ENCODE results near the gene GAPVD1.

The GAPVD1 gene

DNA sequence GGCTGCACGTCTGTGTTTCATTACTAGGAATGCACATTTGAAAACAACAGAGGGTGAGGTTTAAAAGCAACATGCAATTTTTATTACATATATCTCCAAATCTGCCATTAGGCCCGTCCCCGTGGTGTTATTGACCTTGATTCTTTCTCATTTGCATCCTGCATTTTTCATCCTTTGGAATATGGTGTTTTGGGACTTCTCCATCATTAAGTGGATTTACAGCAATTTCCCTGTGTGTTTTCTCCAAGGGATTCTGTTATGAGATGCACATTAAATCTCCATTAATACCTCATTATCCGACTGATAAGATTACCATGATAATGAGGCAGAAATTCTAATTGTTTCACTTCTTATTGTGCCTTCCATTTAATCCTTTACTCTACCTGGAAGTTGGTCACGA is 117.6 kb downstream of the GAPVD1 start:
- Histone ChIP-seq H3K27ac (ENCODE audit: low read depth, low read length) (no peak overlapping the region), H4K91ac (ENCODE audit: low read depth, low read length) (no peak overlapping the region), H3K9ac (ENCODE audit: low read length) (no peak overlapping the region), H3K14ac (ENCODE audit: low read length) (no peak overlapping the region), H3K4me2 (ENCODE audit: low read length) (no peak overlapping the region), H3K36me3 (ENCODE audit: control insufficient read depth in 1 of 2, insufficient read depth in 2 of 2, low read length in 2 of 2) (no peaks in the 10 kb centered on the region), H3K4ac (ENCODE audit: low read depth, low read length) (no peak overlapping the region), H3K23ac (ENCODE audit: low read length) (no peak overlapping the region), H4K12ac (ENCODE audit: low read depth, low read length) (no peak overlapping the region), H3K9me3 (ENCODE audit: insufficient read depth, low read depth, low read length) (peaks cover 1% of the 10 kb centered on the region), H4K8ac (ENCODE audit: low read depth, low read length) (no peak overlapping the region), H2BK120ac (ENCODE audit: insufficient read depth, low read length, poor library complexity) (no peak overlapping the region), H2AK5ac (ENCODE audit: low read length) (no peak overlapping the region), H2AFZ (ENCODE audit: insufficient read depth, low read length, poor library complexity) (no peak overlapping the region), H2BK12ac (ENCODE audit: low read length) (no peak overlapping the region), H3K79me2 (ENCODE audit: control insufficient read depth, insufficient read depth, low read length, poor library complexity) (no peaks in the 10 kb centered on the region), H3K27me3 (ENCODE audit: insufficient read depth, low read length) (no peaks in the 10 kb centered on the region), H2BK5ac (ENCODE audit: low read depth, low read length, poor library complexity) (no peak overlapping the region), H3K4me3 (ENCODE audit: low read depth, low read length) (no peak overlapping the region), H3K79me1 (ENCODE audit: low read length) (no peaks in the 10 kb centered on the region), H3K18ac (ENCODE audit: low read length) (no peak overlapping the region), H3K4me1 (ENCODE audit: control insufficient read depth in 1 of 2, insufficient read depth in 2 of 2, low read length in 2 of 2) (no peaks in the 10 kb centered on the region)
- DNase-seq = no peak
- WGBS (ENCODE audit: extremely low coverage, insufficient coverage, insufficient read length) = no CpG with 5 or more reads among the region's 5 CpGs

DNA sequence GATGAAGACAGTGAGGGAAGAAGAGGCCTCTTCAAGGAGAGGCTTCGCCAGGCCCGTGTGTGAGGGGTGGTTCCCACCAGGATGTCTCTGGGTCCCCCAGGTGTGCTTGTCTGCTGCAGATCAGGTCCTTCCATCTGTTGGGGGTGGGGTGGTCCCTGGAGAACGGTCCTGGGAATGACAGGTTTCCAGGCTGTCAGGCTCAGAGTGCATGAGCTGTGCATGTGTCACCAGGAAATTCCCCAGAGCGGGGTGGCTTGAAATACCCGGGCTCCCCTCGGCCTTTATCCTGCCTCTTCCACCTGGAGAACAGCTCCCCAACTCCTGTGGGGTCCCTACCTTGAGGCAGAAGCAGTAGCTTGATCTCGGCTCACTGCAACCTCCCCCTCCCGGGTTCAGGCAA is 118.8 kb downstream of the GAPVD1 start:
- no peak for DNase-seq
- no peak overlapping the region for H2BK5ac ChIP-seq (ENCODE audit: low read depth, low read length, poor library complexity)
- H3K4ac ChIP-seq (ENCODE audit: low read depth, low read length) = no peak overlapping the region
- no peak overlapping the region for H3K4me3 ChIP-seq (ENCODE audit: low read depth, low read length)
- no peak overlapping the region for H2AK5ac ChIP-seq (ENCODE audit: low read length)
- no peak overlapping the region for H3K4me2 ChIP-seq (ENCODE audit: low read length)
- no peak overlapping the region for H2BK12ac ChIP-seq (ENCODE audit: low read length)
- H3K27ac ChIP-seq (ENCODE audit: low read depth, low read length) = no peak overlapping the region
- no peaks in the 10 kb centered on the region for H3K79me2 ChIP-seq (ENCODE audit: control insufficient read depth, insufficient read depth, low read length, poor library complexity)
- no peaks in the 10 kb centered on the region for H3K27me3 ChIP-seq (ENCODE audit: insufficient read depth, low read length)
- no peak overlapping the region for H4K91ac ChIP-seq (ENCODE audit: low read depth, low read length)
- H2BK120ac ChIP-seq (ENCODE audit: insufficient read depth, low read length, poor library complexity) = no peak overlapping the region
- no peak overlapping the region for H3K9ac ChIP-seq (ENCODE audit: low read length)
- no peaks in the 10 kb centered on the region for H3K4me1 ChIP-seq (ENCODE audit: control insufficient read depth in 1 of 2, insufficient read depth in 2 of 2, low read length in 2 of 2)
- H3K14ac ChIP-seq (ENCODE audit: low read length) = no peak overlapping the region
- H4K12ac ChIP-seq (ENCODE audit: low read depth, low read length) = no peak overlapping the region
- no peak overlapping the region for H3K18ac ChIP-seq (ENCODE audit: low read length)
- no peak overlapping the region for H4K8ac ChIP-seq (ENCODE audit: low read depth, low read length)
- no peaks in the 10 kb centered on the region for H3K36me3 ChIP-seq (ENCODE audit: control insufficient read depth in 1 of 2, insufficient read depth in 2 of 2, low read length in 2 of 2)
- WGBS (ENCODE audit: extremely low coverage, insufficient coverage, insufficient read length) = no CpG with 5 or more reads among the region's 8 CpGs
- no peak overlapping the region for H2AFZ ChIP-seq (ENCODE audit: insufficient read depth, low read length, poor library complexity)
- H3K23ac ChIP-seq (ENCODE audit: low read length) = no peak overlapping the region
- peaks cover 1% of the 10 kb centered on the region for H3K9me3 ChIP-seq (ENCODE audit: insufficient read depth, low read depth, low read length)
- no peaks in the 10 kb centered on the region for H3K79me1 ChIP-seq (ENCODE audit: low read length)

DNA sequence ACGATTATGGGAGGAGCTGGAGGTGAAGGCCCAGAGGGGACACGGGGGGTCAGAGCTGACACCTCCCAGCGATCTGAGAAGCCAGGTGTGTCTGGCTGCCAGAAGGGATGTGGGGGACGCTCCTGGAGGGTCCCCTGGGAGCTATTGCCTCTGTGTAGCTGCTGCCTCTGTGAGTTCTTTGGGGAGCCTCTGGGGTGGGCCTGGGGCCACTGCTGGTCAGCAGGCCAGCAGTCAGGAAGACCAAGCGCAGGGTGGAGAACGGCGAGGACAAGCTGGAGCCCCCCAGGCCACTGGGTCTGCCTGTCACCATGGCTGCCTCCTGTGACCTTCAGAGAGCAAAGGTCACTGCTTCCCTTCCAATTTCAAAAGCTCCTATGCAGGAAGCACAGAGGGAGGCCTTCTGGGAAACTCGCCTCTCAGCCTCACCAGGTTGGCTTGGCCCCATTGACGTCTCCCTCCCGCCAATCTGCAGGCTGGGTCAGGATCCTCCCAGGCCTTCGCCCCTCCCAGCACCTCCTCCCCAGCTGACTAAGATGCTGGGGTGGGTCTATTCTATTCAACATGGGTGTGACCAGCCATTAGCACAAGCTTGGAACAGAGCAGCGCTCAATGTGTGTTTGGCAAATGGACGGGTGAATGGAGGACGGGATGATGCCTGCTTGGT is 126.4 kb downstream of the GAPVD1 start:
- Histone ChIP-seq H2AK5ac (ENCODE audit: low read length) (no peak overlapping the region), H3K4ac (ENCODE audit: low read depth, low read length) (no peak overlapping the region), H3K14ac (ENCODE audit: low read length) (no peak overlapping the region), H3K79me2 (ENCODE audit: control insufficient read depth, insufficient read depth, low read length, poor library complexity) (no peaks in the 10 kb centered on the region), H2BK120ac (ENCODE audit: insufficient read depth, low read length, poor library complexity) (no peak overlapping the region), H3K23ac (ENCODE audit: low read length) (no peak overlapping the region), H3K27ac (ENCODE audit: low read depth, low read length) (no peak overlapping the region), H4K8ac (ENCODE audit: low read depth, low read length) (no peak overlapping the region), H2AFZ (ENCODE audit: insufficient read depth, low read length, poor library complexity) (no peak overlapping the region), H2BK5ac (ENCODE audit: low read depth, low read length, poor library complexity) (no peak overlapping the region), H3K9me3 (ENCODE audit: insufficient read depth, low read depth, low read length) (no peaks in the 10 kb centered on the region), H3K36me3 (ENCODE audit: control insufficient read depth in 1 of 2, insufficient read depth in 2 of 2, low read length in 2 of 2) (no peaks in the 10 kb centered on the region), H3K4me2 (ENCODE audit: low read length) (no peak overlapping the region), H3K9ac (ENCODE audit: low read length) (no peak overlapping the region), H4K91ac (ENCODE audit: low read depth, low read length) (no peak overlapping the region), H3K79me1 (ENCODE audit: low read length) (no peaks in the 10 kb centered on the region), H4K12ac (ENCODE audit: low read depth, low read length) (no peak overlapping the region), H3K4me3 (ENCODE audit: low read depth, low read length) (no peak overlapping the region), H3K4me1 (ENCODE audit: control insufficient read depth in 1 of 2, insufficient read depth in 2 of 2, low read length in 2 of 2) (no peaks in the 10 kb centered on the region), H2BK12ac (ENCODE audit: low read length) (no peak overlapping the region), H3K27me3 (ENCODE audit: insufficient read depth, low read length) (no peaks in the 10 kb centered on the region), H3K18ac (ENCODE audit: low read length) (no peak overlapping the region)
- WGBS (ENCODE audit: extremely low coverage, insufficient coverage, insufficient read length) = no CpG with 5 or more reads among the region's 14 CpGs
- DNase-seq = no peak

DNA sequence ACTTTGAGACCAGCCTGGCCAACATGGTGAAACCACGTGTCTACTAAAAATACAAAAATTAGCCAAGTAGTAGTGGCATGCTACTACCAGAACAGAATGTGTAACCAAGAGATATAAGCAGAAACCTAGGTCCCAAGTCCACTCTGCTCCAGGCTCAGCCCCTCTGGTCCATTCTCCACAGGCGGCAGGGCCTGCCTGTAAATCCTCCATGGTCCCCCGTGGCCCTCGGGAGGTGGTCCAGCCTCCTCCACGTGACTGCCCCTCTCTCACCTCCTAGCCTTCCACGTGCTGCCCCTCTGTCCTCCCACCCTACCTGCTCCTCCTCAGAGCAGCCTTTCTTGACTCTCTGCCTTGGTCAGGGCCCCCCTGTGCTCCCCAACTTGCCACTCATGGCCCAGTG is 127.4 kb downstream of the GAPVD1 start:
- Histone ChIP-seq H2BK120ac (ENCODE audit: insufficient read depth, low read length, poor library complexity) (no peak overlapping the region), H3K4me1 (ENCODE audit: control insufficient read depth in 1 of 2, insufficient read depth in 2 of 2, low read length in 2 of 2) (no peaks in the 10 kb centered on the region), H3K4ac (ENCODE audit: low read depth, low read length) (no peak overlapping the region), H4K12ac (ENCODE audit: low read depth, low read length) (no peak overlapping the region), H3K14ac (ENCODE audit: low read length) (no peak overlapping the region), H3K9ac (ENCODE audit: low read length) (no peak overlapping the region), H2AFZ (ENCODE audit: insufficient read depth, low read length, poor library complexity) (no peak overlapping the region), H3K23ac (ENCODE audit: low read length) (no peak overlapping the region), H2AK5ac (ENCODE audit: low read length) (no peak overlapping the region), H3K9me3 (ENCODE audit: insufficient read depth, low read depth, low read length) (no peaks in the 10 kb centered on the region), H3K79me1 (ENCODE audit: low read length) (no peaks in the 10 kb centered on the region), H4K91ac (ENCODE audit: low read depth, low read length) (no peak overlapping the region), H3K4me3 (ENCODE audit: low read depth, low read length) (no peak overlapping the region), H4K8ac (ENCODE audit: low read depth, low read length) (no peak overlapping the region), H2BK5ac (ENCODE audit: low read depth, low read length, poor library complexity) (no peak overlapping the region), H3K36me3 (ENCODE audit: control insufficient read depth in 1 of 2, insufficient read depth in 2 of 2, low read length in 2 of 2) (no peaks in the 10 kb centered on the region), H3K4me2 (ENCODE audit: low read length) (no peak overlapping the region), H2BK12ac (ENCODE audit: low read length) (no peak overlapping the region), H3K27ac (ENCODE audit: low read depth, low read length) (no peak overlapping the region), H3K79me2 (ENCODE audit: control insufficient read depth, insufficient read depth, low read length, poor library complexity) (no peaks in the 10 kb centered on the region), H3K27me3 (ENCODE audit: insufficient read depth, low read length) (no peaks in the 10 kb centered on the region), H3K18ac (ENCODE audit: low read length) (no peak overlapping the region)
- no CpG with 5 or more reads among the region's 6 CpGs for WGBS (ENCODE audit: extremely low coverage, insufficient coverage, insufficient read length)
- no peak for DNase-seq
